ENCODE data around the gene SPHK1. TPM values are rescaled to one million over a fixed set of nuclear protein-coding genes. Genes with fewer than 3 reads are reported as not detected.

The SPHK1 gene
- total RNA-seq, 4 donors from 2014 or later = 7.9 to 33.2 (median 12.0) TPM

- H3K36me3 ChIP-seq = no peaks in the 10 kb centered on the region
- peak overlapping the region; percentile 15 to 27 for H3K27ac ChIP-seq
- no peak overlapping the region for H3K4me3 ChIP-seq
- DNase-seq = no peak
- intact Hi-C loops (cut with DNase I; ENCODE audit: low total_unique reads) = no loop called here
- H3K27me3 ChIP-seq = no peaks in the 10 kb centered on the region
- TF ChIP-seq POLR2A (IDR thresholded peaks at IDR 0.05) = no peak
- no peak for TF ChIP-seq CTCF (IDR thresholded peaks at IDR 0.05)
- H3K4me1 ChIP-seq = no peaks in the 10 kb centered on the region
- no peaks in the 10 kb centered on the region for H3K9me3 ChIP-seq
Observed at GRCh38 chr17:76376318-76377133, 7.9 kb upstream of the SPHK1 start.

GRCh38 chr17:76378548-76379274 lies 5.7 kb upstream of the SPHK1 start:
- no peak for TF ChIP-seq CTCF (IDR thresholded peaks at IDR 0.05)
- TF ChIP-seq POLR2A (IDR thresholded peaks at IDR 0.05) = no peak

GRCh38 chr17:76379275-76379641 lies 5.2 kb upstream of the SPHK1 start:
- no peak for DNase-seq
- intact Hi-C loops (cut with DNase I; ENCODE audit: low total_unique reads) = no loop called here
- H3K27ac ChIP-seq = no peak overlapping the region
- peaks cover 0 to 17% of the 10 kb centered on the region in 2 donors for H3K4me1 ChIP-seq
- peaks cover 0 to 17% of the 10 kb centered on the region in 2 donors for H3K27me3 ChIP-seq
- no peaks in the 10 kb centered on the region for H3K36me3 ChIP-seq
- H3K9me3 ChIP-seq = no peaks in the 10 kb centered on the region
- TF ChIP-seq POLR2A (IDR thresholded peaks at IDR 0.05) = no peak
- no peak overlapping the region for H3K4me3 ChIP-seq

More at GRCh38 chr17:76378548-76379274, 5.7 kb upstream of the SPHK1 start:
- H3K4me3 ChIP-seq = no peak overlapping the region
- H3K4me1 ChIP-seq = peaks cover 0 to 12% of the 10 kb centered on the region in 2 donors
- no peak overlapping the region for H3K27ac ChIP-seq
- H3K9me3 ChIP-seq = no peaks in the 10 kb centered on the region
- no peaks in the 10 kb centered on the region for H3K36me3 ChIP-seq
- intact Hi-C loops (cut with DNase I; ENCODE audit: low total_unique reads) = no loop called here
- DNase-seq = no peak
- peaks cover 0 to 16% of the 10 kb centered on the region in 2 donors for H3K27me3 ChIP-seq

GRCh38 chr17:76379646-76380376 lies 4.6 kb upstream of the SPHK1 start:
- DNase-seq = no peak
- intact Hi-C loops (cut with DNase I; ENCODE audit: low total_unique reads) = no loop called here
- peaks cover 0 to 17% of the 10 kb centered on the region in 2 donors for H3K4me1 ChIP-seq
- peaks cover 0 to 17% of the 10 kb centered on the region in 2 donors for H3K27me3 ChIP-seq
- H3K36me3 ChIP-seq = no peaks in the 10 kb centered on the region
- H3K27ac ChIP-seq = no peak overlapping the region
- no peaks in the 10 kb centered on the region for H3K9me3 ChIP-seq
- no peak for TF ChIP-seq CTCF (IDR thresholded peaks at IDR 0.05)
- TF ChIP-seq POLR2A (IDR thresholded peaks at IDR 0.05) = no peak
- H3K4me3 ChIP-seq = no peak overlapping the region

- Histone ChIP-seq H3K27ac (no peak overlapping the region), H3K36me3 (no peaks in the 10 kb centered on the region), H3K9me3 (no peaks in the 10 kb centered on the region), H3K4me3 (no peak overlapping the region), H3K4me1 (peaks cover 0 to 25% of the 10 kb centered on the region in 2 donors), H3K27me3 (peaks cover 0 to 17% of the 10 kb centered on the region in 2 donors)
- TF ChIP-seq POLR2A (IDR thresholded peaks at IDR 0.05) (no peak), CTCF (IDR thresholded peaks at IDR 0.05) (no peak)
- intact Hi-C loops (cut with DNase I; ENCODE audit: low total_unique reads) = no loop called here
- DNase-seq = no peak
Observed at GRCh38 chr17:76381633-76382350, 2.6 kb upstream of the SPHK1 start.
